NCI-H146 treated with DMSO at 0.1 percent for 48 hours (cell line): Measurements from ENCODE around the gene ACTR8.

Experiments
- DNase-seq: peaks from one replicate; lab custom pipeline; 2025; ENCODE audit not compliant: unreplicated experiment; lab: John Stamatoyannopoulos, UW

ACTR8 gene

GRCh38 chr3:53817809-53818208, 64.1 kb downstream of the ACTR8 start:
- no peak for DNase-seq

GRCh38 chr3:53817211-53817610, 64.7 kb downstream of the ACTR8 start:
- no peak for DNase-seq
